GM18907 (cell line): Measurements from ENCODE around the gene SON.
A peak's percentile ranks its signal among the peaks of the same experiment; 100 is the strongest.
"Not testable (repeated sequence)": the region's sequence is repeated elsewhere in the genome, so short reads cannot be mapped to it uniquely, and the experiment has no call there.

Experiments used
- ATAC-seq: cut with Tn5 transposase; IDR thresholded peaks from one replicate; pipeline ENCODE4 v1.9.1; 2021; ENCODE audit warnings: mild to moderate bottlenecking, moderate library complexity; ENCODE audit not compliant: unreplicated experiment

The SON gene

DNA sequence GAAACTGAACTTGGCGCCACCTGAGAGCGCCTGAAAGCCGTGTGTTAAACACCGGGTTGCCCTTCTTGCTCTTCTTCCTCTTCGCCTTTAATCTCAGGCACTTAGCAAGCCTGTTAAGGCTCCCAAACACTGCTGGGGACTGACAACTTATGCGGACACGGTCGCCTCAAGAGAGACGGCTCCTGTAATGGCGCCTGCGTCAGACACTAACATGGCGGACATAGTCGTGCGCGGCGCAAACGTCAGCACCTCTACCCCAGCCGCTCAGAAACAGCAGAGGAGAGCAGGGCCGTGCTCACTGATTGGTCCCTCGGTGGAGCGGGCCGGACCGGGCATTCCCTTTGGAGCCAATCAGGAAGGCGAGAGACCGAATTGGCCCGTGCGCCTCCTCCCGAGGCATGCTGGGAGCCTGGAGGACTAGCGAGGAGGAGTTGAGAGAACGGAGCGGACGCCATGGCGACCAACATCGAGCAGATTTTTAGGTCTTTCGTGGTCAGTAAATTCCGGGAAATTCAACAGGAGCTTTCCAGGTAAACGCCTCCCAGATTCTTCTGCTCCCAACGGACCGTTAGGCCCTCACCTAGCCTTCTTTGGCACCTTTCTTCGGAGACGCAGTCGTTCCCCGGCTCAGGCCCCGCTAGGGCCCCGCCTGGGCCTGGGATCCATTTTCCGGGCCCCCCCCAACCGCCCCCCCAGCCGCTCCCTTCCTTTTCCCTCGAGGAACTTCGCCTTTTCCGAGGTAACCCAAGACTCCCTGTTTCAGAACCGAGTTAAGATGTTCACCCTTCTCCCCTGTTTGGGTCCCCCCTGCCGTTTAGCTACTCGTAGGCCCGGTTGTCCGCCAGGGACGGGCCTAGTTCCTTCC, at the start of gene SON:
Gene SON (plus strand): TSS at position 399 of the 865 bp plus-strand sequence. CDS start 55 bp downstream, at position 454.
- ATAC-seq, result peak; percentile 94

DNA sequence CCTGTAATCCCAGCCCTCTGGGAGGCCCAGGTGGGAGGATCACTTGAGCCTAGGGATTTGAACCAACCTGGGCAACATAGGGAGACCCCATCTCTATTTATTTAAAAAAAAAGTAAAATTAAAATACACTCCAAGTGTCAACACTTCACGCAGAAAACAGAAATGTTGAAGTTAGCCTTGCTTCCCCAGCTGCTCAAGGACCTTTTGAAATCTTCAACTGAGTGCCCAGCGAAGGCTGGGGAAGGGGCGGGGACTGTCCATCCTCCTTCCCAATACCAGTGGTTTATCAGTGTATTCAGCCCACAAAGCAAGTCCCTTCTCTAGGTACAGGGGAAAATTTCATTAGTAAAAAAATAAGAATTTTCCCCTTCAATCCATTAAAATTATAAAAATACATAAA, 49.1 kb upstream of the SON start:
- ATAC-seq, result no peak

- ATAC-seq, result no peak
Measured at GRCh38 chr21:33495743-33496142, 47.1 kb upstream of the SON start.

- no peak for ATAC-seq
Measured at GRCh38 chr21:33496345-33496744, 46.5 kb upstream of the SON start.

DNA sequence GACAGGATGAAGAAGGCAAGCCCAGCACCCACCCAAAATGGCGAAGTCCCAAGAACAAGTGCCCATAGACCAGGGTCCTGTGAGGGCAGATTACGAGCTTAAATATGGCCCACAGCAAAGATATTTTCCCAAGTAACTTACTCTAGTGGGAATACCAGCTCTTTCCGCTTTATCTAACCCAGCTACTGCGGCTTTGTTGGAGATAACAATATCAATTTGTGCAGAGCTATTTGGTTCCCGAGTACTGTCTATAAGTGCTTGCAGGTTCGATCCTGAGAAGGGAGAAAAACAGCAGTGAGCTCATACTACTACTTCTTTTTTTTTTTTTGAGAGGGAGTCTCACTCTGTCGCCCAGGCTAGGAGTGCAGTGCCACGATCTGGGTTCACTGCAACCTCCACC, 37.0 kb upstream of the SON start:
- ATAC-seq, result no peak

GRCh38 chr21:33507003-33507402, 35.8 kb upstream of the SON start:
- not testable (repeated sequence) for ATAC-seq

DNA sequence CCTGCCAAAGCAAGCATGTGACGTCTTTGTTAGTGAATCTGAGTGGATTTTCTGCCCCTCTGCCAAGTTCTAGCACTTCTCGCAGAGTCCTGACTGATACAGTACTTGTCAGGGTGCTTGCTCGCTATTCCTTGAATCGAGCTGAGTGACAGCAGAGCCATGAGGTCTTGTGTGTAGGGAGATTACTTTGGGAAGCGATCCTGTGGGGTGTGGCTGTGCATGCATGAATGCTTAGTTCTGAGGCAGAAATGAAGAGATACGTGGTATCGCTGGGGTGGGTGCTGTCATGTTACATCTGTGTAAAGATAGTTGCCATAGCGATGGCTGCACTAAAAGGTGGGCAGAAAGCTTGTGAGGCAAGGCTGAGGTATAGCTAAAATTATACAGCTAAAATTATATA, 32.0 kb upstream of the SON start:
- no peak for ATAC-seq

GRCh38 chr21:33511639-33512038, 31.2 kb upstream of the SON start:
- no peak for ATAC-seq

- ATAC-seq, result no peak
Measured at GRCh38 chr21:33512481-33512880, 30.4 kb upstream of the SON start.

- ATAC-seq, result no peak
Measured at GRCh38 chr21:33514229-33514628, 28.6 kb upstream of the SON start.

GRCh38 chr21:33518899-33519298, 23.9 kb upstream of the SON start:
- no peak for ATAC-seq

DNA sequence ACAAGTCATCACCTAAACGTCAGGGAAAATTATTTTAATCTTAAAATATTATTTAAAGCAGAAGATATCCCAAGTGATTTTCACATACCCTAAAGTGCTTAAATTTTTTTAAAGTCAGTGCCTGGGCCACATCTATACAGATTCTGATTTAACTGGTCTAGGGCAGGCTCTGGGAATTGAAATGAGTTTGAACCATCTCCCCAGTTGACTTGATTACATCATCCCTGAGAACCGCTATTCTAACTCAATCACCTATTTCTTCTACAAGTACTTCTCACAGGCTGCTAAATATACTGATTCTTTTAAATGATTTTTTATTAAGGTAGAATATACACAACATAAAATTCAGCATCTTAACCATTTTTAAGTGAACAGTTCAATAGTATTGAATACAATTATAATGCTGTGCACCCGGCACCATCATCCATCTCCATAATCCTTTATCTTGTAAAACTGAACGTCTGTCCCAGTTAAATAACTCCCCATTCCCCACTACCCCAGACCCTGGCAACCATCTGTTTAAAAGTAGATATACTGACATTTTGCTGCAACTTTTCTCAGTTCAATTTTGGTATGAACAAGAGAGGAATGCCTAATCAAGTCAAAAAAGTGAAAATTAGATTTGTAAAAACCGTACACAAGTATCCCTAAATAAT, 20.4 kb upstream of the SON start:
- ATAC-seq, result no peak

- no peak for ATAC-seq
Measured at GRCh38 chr21:33522953-33523349, 19.9 kb upstream of the SON start.

- no peak for ATAC-seq
Measured at GRCh38 chr21:33531007-33531406, 11.8 kb upstream of the SON start.

- no peak for ATAC-seq
Measured at GRCh38 chr21:33537212-33537611, 5.6 kb upstream of the SON start.

DNA sequence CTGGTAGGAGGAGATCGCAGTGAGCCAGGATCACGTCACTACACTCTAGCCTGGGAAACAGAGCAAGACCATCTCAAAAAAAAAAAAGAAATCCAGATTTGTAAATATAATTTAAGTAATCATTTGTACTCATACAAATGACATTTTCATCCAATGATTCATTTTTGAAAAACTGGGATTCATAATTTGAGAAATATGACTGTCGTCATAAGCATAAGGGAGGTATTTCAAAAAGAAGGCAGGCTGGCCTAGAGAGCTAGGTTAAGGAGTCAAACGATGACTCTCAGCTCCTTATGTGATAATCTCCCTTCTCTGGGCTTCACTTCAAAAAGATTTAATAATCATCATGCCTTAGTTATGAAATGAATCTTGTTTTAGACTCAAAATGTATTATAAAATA, 3.2 kb upstream of the SON start:
- no peak for ATAC-seq

DNA sequence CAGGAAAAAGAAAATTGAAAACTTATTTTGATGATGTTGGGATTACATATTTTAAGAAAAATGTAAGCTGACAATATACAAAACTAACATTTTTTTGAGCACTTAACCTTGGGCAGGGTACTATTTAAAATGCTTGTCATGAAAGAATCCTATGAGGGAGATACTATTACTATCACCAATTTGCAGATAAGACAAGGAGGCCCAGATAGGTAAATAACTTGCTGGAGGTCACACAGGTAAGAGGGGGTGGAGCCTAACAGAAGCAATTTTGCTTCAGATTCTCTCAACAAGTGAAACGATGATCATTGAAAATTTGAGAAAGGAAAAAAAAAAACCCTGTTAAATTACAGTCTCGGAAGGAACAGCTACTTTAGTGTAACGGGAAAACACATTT, 2.1 kb upstream of the SON start:
- no peak for ATAC-seq

GRCh38 chr21:33541105-33541711, 1.6 kb upstream of the SON start:
- no peak for ATAC-seq

GRCh38 chr21:33541756-33542639, 840 bp upstream of the SON start, which contains the start of gene GART:
Gene GART, minus strand, starts transcription at chr21:33542117. Its CDS starts 2,802 bp downstream, at chr21:33539315.
- ATAC-seq, result peak; percentile 60

- ATAC-seq, result peak; percentile 5
Measured at GRCh38 chr21:33543505-33544129, 779 bp downstream of the SON start.
